Astrocyte (in vitro differentiated cells and primary cell): ENCODE data around the gene RAPGEF2. TPM values are rescaled to one million over a fixed set of nuclear protein-coding genes. Genes with fewer than 3 reads are reported as not detected.

Experiments used
- DNase-seq: peaks from one replicate; pipeline ENCODE4 v3.0.0-alpha.2; 2010; ENCODE audit warnings: low read depth
- FAIRE-seq: peaks from 2 replicates; lab custom pipeline; 2011; peaks lifted over from hg19 to GRCh38; lab: Jason Lieb, UNC
- H2AFZ ChIP-seq: 2 replicates; pipeline ENCODE4 v1.6.0; 2012; ENCODE audit warnings: low read depth, low read length, inconsistent platforms
- H3K27ac ChIP-seq: 2 replicates; pipeline ENCODE4 v1.5.1; 2011; ENCODE audit warnings: low read depth, low read length, inconsistent platforms
- H3K27me3 ChIP-seq: 2 replicates; pipeline ENCODE4 v1.6.0; 2011; ENCODE audit warnings: low read length, inconsistent platforms; ENCODE audit not compliant: insufficient read depth
- H3K36me3 ChIP-seq: 2 replicates; pipeline ENCODE4 v1.5.1; 2011; ENCODE audit warnings: low read length, inconsistent platforms; ENCODE audit not compliant: insufficient read depth
- H3K4me1 ChIP-seq: 2 replicates; pipeline ENCODE4 v1.5.1; 2011; ENCODE audit warnings: low read length, inconsistent platforms; ENCODE audit not compliant: insufficient read depth
- H3K4me2 ChIP-seq: 2 replicates; pipeline ENCODE4 v1.6.0; 2012; ENCODE audit warnings: low read length, inconsistent platforms
- H3K4me3 ChIP-seq: 2 replicates; pipeline ENCODE4 v1.5.1; 2011; ENCODE audit warnings: low read depth, mild to moderate bottlenecking, low read length, inconsistent platforms; ENCODE audit not compliant: insufficient read depth
- H3K79me2 ChIP-seq: 2 replicates; pipeline ENCODE4 v1.6.0; 2012; ENCODE audit warnings: mild to moderate bottlenecking, low read length, inconsistent platforms; ENCODE audit not compliant: insufficient read depth
- H3K9ac ChIP-seq: 2 replicates; pipeline ENCODE4 v1.6.0; 2012; ENCODE audit warnings: mild to moderate bottlenecking, low read length, inconsistent platforms
- H3K9me3 ChIP-seq: 2 replicates; pipeline ENCODE4 v1.5.1; 2012; ENCODE audit warnings: low read depth, mild to moderate bottlenecking, low read length, inconsistent platforms; ENCODE audit not compliant: insufficient read depth
- H4K20me1 ChIP-seq: 2 replicates; pipeline ENCODE4 v1.6.0; 2012; ENCODE audit warnings: low read length, inconsistent platforms; ENCODE audit not compliant: insufficient read depth
- H3K27ac Mint-ChIP-seq: one replicate; pipeline ENCODE4 v1.8.0; 2021; ENCODE audit warnings: mild to moderate bottlenecking, mixed read lengths; ENCODE audit not compliant: unreplicated experiment
- H3K27me3 Mint-ChIP-seq: one replicate; pipeline ENCODE4 v1.8.0; 2021; ENCODE audit warnings: low read depth, mixed read lengths; ENCODE audit not compliant: unreplicated experiment
- H3K36me3 Mint-ChIP-seq: one replicate; pipeline ENCODE4 v1.8.0; 2021; ENCODE audit warnings: low read depth, mixed read lengths; ENCODE audit not compliant: unreplicated experiment
- H3K4me1 Mint-ChIP-seq: one replicate; pipeline ENCODE4 v1.8.0; 2021; ENCODE audit warnings: low read depth, mixed read lengths; ENCODE audit not compliant: unreplicated experiment
- H3K4me3 Mint-ChIP-seq: one replicate; pipeline ENCODE4 v1.8.0; 2021; ENCODE audit warnings: mild to moderate bottlenecking, moderate library complexity, mixed read lengths; ENCODE audit not compliant: unreplicated experiment
- H3K9me3 Mint-ChIP-seq: one replicate; pipeline ENCODE4 v1.8.0; 2021; ENCODE audit warnings: mild to moderate bottlenecking, mixed read lengths; ENCODE audit not compliant: unreplicated experiment
- CTCF ChIP-seq: IDR thresholded peaks from 2 replicates; pipeline ENCODE4 v1.5.1; 2011; ENCODE audit warnings: low read depth, mild to moderate bottlenecking, inconsistent platforms, low read length, moderate library complexity; ENCODE audit not compliant: insufficient read depth
- EZH2 ChIP-seq: IDR thresholded peaks from 2 replicates; pipeline ENCODE4 v1.6.1; 2012; ENCODE audit warnings: mild to moderate bottlenecking, low read length, inconsistent platforms; ENCODE audit not compliant: insufficient read depth
- total RNA-seq: library from RNA; stranded (reverse); gene quantifications from 2 replicates; pipeline ENCODE4 v1.2.1, GENCODE V29; 2021

The RAPGEF2 gene
- total RNA-seq, 1 donor from 2014 or later = 59.0 TPM

GRCh38 chr4:159117564-159117963 is 14.7 kb downstream of the RAPGEF2 start:
- no peak overlapping the region for H3K27ac ChIP-seq
- Mint-ChIP-seq H3K27ac (no peak overlapping the region), H3K4me1 (peaks cover 5% of the 10 kb centered on the region), H3K4me3 (no peak overlapping the region), H3K36me3 (peaks cover 13% of the 10 kb centered on the region), H3K27me3 (no peaks in the 10 kb centered on the region), H3K9me3 (peaks cover 5% of the 10 kb centered on the region)
- no peak overlapping the region for H3K4me3 ChIP-seq
- no peak for DNase-seq
- no peaks in the 10 kb centered on the region for H3K9me3 ChIP-seq
- no peak overlapping the region for H3K4me2 ChIP-seq
- H3K36me3 ChIP-seq = no peaks in the 10 kb centered on the region
- H3K79me2 ChIP-seq = peaks cover 86% of the 10 kb centered on the region
- H3K4me1 ChIP-seq = no peaks in the 10 kb centered on the region
- no peaks in the 10 kb centered on the region for H3K27me3 ChIP-seq
- FAIRE-seq = no peak
- TF ChIP-seq EZH2 (no peak), CTCF (no peak)
- H3K9ac ChIP-seq = no peak overlapping the region
- H4K20me1 ChIP-seq = peaks cover 43% of the 10 kb centered on the region
- H2AFZ ChIP-seq = no peak overlapping the region

GRCh38 chr4:159117968-159118367 is 15.1 kb downstream of the RAPGEF2 start:
- DNase-seq (no peak), FAIRE-seq (no peak)
- Mint-ChIP-seq H3K27me3 (no peaks in the 10 kb centered on the region), H3K36me3 (peaks cover 13% of the 10 kb centered on the region), H3K9me3 (peaks cover 5% of the 10 kb centered on the region), H3K27ac (no peak overlapping the region), H3K4me3 (no peak overlapping the region), H3K4me1 (peaks cover 5% of the 10 kb centered on the region)
- no peak overlapping the region for H3K9ac ChIP-seq
- no peak overlapping the region for H2AFZ ChIP-seq
- no peaks in the 10 kb centered on the region for H3K4me1 ChIP-seq
- peaks cover 44% of the 10 kb centered on the region for H4K20me1 ChIP-seq
- no peak overlapping the region for H3K27ac ChIP-seq
- H3K4me3 ChIP-seq = no peak overlapping the region
- H3K79me2 ChIP-seq = peaks cover 86% of the 10 kb centered on the region
- H3K4me2 ChIP-seq = no peak overlapping the region
- no peaks in the 10 kb centered on the region for H3K9me3 ChIP-seq
- no peaks in the 10 kb centered on the region for H3K27me3 ChIP-seq
- TF ChIP-seq EZH2 (no peak), CTCF (no peak)
- no peaks in the 10 kb centered on the region for H3K36me3 ChIP-seq

DNA sequence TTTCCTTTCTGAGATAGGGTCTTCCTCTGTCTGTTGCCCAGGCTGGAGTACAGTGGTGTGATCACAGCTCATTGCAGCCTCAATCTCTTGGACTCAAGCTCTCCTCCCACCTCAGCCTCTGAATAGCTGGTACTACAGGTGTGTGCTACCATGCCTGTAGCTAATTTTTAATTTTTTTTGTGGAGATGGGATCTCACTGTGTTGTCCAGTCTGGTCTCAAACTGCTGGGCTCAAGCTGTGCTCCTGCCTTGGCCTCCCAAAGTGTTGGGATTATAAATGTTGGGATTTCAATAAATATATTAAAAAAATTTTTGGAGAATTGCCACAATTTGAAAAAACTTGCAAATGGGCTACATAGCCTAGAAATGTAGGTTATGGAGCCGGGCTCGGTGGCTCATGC is 18.5 kb downstream of the RAPGEF2 start:
- DNase-seq = no peak
- Mint-ChIP-seq H3K4me3 (no peak overlapping the region), H3K27ac (no peak overlapping the region), H3K9me3 (no peaks in the 10 kb centered on the region), H3K27me3 (no peaks in the 10 kb centered on the region), H3K36me3 (peaks cover 6% of the 10 kb centered on the region), H3K4me1 (peaks cover 5% of the 10 kb centered on the region)
- H3K27me3 ChIP-seq = no peaks in the 10 kb centered on the region
- no peaks in the 10 kb centered on the region for H3K36me3 ChIP-seq
- no peak overlapping the region for H3K9ac ChIP-seq
- no peaks in the 10 kb centered on the region for H3K4me1 ChIP-seq
- no peak overlapping the region for H3K4me3 ChIP-seq
- H3K27ac ChIP-seq = no peak overlapping the region
- H3K79me2 ChIP-seq = peaks cover 89% of the 10 kb centered on the region
- no peak for TF ChIP-seq CTCF
- no peak for TF ChIP-seq EZH2
- H3K9me3 ChIP-seq = no peaks in the 10 kb centered on the region
- H2AFZ ChIP-seq = no peak overlapping the region
- H4K20me1 ChIP-seq = peaks cover 64% of the 10 kb centered on the region
- H3K4me2 ChIP-seq = no peak overlapping the region
- FAIRE-seq = no peak
